HG02885 (cell line): Measurements from ENCODE around the gene TMA7B.
"Not testable (repeated sequence)": the region's sequence is repeated elsewhere in the genome, so short reads cannot be mapped to it uniquely, and the experiment has no call there.

Experiments used
- ATAC-seq: cut with Tn5 transposase; IDR thresholded peaks from one replicate; pipeline ENCODE4 v1.9.1; 2021; ENCODE audit warnings: mild to moderate bottlenecking; ENCODE audit not compliant: unreplicated experiment, poor library complexity

Gene TMA7B

DNA sequence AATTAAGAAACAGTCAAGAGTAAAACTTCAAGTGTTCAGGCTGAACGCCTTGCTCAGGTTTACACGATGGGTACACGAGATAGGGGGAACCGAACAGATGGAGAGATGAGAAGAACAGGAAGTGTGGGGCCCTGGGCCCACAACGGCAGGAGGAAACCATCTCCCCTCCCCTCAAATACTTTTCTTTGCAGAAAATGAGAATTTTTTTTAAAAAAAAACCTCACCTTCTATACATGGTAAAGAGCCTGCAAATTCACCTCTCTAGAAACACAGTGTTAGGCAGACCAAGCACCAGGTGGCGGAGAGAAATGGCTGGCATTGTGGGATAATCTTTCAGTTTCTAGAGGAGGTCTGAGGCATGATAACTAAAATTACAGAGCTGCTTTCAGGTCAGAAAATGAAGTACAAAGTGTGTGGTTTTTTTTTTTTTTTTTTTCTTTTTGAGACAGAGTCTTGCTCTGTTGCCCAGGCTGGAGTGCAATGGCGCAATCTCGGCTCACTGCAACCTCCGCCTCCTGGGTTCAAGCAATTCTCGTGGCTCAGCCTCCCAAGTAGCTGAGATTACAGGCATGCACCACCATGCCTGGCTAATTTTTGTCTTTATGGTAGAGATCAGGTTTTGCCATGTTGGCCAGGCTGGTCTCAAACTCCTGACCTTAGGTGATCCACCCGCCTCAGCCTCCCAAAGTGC, 8.4 kb upstream of the TMA7B start:
- not testable (repeated sequence) for ATAC-seq

DNA sequence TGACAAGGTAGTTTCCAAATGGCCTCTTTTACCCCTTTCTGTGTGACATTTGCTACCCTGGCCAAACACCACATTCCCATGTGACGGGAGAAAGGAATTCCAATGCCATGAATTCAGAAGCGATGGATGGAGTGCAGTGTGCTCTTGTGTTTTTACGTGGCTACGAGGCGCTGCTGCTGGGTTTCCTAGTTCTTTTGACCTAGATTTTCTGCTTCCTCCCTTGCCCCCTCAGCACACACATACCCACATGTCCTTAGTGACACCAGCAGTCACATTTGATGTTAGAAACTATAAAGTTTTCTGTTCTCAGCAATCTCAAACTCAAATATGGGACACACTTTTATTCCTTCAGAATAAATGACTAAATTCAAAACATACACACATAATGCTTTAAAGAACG, 7.8 kb upstream of the TMA7B start:
- ATAC-seq: no peak

DNA sequence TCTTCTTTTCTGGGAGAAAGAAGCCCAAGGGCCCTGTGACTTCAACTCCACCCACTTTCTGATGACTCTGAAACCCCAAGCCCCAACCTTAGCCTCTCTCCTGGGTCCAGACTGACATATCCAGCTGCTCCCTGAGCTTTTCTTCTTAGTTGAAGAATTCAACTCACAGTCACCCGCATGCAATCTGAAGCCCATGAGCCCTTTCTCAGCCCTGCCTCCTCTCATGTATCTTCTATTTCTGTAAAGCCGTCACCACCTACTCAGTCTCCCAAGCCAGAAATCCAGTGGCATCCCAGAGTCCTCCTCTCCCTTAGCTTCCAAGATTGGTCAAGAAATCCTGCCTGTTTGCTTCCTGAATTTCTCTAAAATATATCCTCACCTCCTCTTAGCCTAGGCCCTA, 7.1 kb upstream of the TMA7B start:
- ATAC-seq: no peak

DNA sequence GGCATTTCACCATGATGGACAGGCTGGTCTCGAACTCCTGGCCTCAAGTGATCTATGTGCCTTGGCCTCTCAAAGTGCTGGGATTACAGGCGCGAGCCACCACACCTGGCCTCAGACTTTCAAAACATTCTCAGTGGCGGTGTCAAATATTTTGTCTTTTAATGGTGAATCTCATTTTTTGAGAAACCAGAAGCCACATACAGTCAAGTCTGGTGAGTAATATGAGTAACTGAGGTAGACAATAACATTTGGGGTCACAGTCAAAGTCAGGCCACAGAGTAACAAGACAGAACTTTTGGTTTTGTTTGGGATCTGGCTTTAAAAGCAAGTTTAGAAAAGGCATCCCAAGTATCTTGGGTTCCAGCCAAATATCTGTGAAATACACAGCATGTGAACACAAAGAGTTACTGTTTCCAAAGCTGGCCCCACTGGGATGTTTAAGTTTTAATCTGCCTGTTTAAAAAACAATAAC, 5.6 kb upstream of the TMA7B start:
- ATAC-seq: no peak

DNA sequence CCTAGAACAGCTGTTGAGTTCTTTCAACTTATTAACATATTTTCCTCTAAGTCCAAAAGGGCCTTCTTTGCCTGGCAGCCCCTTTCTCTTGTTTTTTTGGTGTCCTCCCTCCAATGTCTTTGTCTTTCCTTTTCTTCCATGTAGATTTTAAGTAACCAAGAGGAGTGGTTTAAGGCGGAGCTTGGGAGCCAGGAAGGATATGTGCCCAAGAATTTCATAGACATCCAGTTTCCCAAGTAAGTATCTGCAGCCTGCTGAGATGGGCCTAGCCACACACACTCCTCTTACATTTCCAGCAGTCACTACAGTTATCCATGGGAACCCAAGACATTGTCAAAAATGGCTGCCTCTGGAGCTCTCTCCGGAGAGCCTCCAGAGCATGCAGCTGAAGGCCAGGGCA, 4.5 kb upstream of the TMA7B start:
- ATAC-seq: no peak

DNA sequence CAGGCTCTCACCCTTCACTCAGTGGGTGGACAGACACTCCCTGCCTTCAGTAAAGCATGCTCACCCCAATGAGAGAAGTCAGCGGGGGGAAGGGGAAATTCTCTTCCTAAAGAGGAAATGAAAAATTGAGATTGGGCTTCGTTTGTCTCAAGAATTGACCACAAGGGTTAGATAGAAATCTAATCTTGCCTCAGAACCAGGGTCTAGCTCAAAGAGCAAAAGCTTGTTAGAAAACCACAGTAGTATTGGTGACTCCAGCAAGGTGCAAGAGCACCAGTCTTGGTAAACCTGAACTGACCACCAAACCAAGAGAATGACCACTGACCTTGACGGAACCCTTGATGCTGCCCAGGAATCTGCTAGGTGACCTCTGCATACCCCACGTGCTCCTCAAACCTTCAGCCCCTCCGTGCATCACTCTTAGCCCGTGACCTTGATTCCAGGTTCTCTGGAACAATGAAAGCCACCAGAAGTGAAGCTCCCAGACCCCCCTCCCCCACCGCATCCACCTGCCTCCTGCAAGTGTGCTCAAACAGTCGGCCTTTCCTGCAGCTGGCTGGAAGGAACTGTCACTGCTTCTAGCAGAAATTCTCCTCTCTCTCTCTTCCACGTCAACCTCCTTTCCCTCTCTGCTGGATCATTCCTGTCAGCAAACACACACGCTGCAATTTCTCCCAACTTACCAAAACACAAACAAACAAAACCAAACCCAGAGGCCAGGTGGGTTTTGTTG, 3.1 kb upstream of the TMA7B start:
- ATAC-seq: no peak

DNA sequence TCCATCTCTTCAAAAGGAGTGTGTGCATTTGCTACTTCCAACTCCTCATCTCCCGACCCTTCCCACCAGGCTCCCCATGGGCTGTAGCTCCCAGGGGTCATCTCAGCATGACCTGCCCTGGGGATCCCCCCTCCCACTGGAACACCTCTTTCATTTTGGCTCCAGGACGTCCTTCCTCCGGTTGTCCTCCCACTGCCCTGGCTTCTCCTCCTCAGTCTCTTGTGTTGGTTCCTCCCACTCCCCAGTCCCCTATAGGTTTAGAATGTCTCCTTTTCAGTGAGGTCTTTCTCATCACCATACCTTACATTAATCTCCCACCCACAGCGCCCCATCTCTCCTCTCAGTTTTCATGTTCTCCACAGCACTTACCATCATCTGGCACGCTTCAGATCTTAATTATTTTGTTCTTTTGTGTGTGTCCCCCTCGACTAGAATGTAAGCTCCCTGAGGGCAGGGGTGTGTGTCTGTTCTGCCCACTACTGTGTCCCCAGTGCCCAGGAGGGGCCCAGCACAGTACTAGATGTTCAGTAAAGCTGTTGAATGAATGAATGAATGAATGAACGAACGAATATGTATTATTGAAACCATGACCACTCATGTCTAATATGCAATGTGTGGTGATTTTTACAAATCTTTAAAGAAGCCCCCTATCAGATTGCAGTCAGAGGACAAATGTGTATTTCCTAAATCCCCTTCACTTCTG, 2.0 kb upstream of the TMA7B start:
- no peak for ATAC-seq

DNA sequence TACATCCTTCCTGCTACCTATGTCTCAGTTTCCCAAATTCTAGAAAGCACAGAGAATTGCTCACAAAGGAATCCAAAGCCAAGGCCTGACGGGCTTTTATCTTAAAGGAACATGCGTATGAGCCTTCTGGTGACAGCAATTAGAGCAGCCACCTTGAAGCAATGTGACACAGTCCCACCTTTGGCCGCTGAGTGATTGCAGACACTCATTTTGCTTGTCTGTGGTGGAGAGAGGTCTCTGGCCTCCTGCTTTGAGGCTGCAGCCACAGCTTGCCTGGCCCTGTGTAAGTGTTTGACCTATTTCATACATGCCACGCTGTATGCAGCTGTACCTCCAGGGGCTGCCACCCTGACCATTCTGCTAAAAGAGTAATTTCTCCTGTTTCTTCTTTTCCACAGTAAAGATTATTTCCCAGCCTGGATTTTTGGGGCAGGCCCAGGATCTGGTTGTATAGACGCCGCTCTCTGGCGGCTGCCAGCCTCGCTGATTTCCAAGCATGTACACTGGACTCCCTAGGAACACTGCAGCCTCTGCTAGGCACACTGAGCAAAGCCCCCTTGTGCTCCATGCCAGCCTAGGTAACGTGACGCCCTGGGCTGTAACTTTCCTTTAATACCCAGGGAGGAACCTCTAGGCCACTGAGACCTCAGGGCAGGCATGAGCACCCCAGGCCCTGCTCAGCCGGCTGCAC, 1.1 kb upstream of the TMA7B start:
- ATAC-seq: no peak

DNA sequence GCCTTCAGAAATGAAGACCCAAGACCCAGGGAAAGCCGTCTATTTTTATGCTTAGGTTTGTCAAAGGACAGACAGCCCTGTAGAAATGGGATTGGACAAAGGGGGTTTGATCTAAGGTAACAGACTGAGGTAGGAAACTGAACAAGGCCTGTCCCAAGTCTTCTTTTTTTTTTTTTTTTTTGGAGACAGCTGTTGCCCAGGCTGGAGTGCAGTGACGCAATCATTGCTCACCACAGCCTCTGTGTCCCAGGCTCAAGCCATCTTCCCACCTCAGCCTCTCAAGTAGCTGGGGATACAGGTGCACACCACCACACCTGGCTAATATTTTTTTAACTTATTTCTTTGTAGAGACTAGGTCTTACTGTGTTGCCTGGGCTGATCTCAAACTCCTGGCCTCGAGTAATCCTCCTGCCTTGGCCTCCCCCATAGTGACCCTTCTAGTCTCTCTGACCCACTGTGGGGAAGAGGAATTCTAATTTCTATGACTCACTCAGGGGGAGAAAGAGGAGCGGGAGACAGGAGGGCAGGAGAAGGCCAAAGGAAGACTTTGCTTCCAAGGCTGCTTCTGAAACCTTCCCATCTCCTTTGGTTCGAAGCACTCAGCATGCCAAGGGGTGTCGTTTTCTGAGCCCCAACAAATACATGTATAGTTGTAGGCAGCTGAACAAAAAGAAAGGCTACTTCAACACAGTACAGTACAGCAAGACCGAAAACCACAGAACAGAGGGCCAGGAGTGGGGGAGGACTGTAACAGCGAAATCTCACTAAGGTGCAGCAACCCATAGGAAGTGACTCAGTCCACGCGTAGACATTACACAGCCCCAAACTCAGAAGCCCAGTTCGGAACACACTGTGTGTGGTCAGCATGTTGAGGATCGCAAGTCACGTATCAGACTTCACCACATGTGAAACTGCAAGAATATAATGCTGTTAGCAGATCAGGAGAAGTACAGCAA, 872 bp downstream of the TMA7B start:
- peak; percentile 91 for ATAC-seq

DNA sequence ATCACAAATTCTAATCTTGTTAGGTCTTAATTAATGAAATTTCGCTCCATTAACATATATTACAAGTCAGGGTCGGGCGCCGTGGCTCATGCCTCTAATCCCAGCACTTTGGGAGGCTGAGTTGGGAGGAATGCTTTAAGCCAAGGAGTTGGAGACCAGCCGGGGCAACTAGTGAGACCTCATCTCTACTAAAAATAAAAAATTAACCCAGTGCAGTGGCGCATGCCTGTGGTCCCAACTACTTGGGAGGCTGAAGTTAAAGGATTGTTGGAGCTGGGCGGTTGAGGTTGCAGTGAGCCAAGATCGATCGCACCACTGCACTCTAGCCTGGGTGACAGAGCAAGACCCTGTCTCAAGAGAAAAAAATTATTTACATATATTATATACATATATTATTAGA, 1.9 kb downstream of the TMA7B start:
- ATAC-seq: no peak

DNA sequence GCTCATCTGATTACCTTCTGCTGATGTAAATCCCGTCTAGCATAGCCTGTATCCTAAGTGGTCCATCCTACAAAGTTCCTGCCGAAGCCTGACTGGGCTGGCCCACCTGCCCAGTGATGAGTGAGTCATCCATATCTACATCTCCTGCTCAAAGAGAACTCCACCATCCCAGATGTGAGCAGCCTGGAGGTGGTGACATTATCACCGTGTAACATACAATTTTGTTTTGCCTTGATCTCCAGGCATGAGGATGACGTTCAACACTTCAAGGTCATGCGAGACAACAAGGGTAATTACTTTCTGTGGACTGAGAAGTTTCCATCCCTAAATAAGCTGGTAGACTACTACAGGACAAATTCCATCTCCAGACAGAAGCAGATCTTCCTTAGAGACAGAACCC, 5.6 kb downstream of the TMA7B start:
- ATAC-seq: no peak

DNA sequence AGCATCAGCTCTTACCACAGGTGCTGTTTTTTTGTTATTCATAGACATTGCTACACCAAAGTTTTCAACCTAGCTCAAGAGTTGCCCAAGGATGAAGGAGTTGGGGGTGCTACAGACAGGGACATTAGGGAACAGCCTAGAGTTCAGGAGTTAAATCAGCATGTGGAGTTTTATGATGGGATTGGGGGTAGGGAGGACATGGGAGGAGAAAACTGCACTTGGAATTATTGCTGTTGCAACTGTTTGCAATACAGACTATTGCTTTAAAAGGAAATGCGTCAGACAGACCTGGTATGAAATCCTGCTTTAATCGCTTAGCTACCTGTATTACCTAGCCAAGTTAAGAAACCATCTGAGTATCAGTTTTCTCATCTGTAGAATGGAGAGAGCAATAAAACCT, 6.3 kb downstream of the TMA7B start:
- no peak for ATAC-seq

DNA sequence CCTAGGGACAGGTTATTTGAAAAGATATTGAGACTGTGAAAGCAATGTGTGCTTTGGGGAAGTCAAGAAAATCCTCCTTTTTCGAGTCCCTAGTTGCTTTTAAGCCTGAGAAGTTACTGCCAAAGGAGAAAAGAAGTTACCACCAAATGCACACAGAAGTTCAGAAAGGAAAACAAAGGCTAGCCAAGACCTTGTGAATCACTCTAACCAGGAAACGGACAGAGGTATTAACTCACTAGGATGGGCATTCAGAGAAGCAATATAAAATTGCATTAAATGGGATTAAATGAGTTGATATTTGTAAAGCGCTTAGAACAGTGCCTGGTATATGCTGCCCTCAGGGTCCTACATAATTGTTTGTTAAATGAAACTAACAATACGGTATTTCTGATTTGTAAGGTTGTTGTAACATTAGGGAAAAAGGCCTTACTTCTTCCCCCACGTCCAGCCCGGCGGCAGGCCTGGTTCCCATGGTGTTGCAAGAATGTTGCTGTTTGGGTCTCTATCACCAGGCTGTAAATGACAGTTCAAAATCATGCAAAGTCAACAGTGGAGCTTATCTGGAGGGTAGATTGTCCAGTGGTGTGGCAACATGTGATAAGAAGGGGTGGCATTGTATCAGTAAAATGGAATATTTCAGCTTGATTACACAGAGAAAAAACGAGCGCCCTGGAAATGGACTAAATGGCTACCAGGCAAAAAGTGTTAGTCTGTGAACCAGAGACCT, 7.1 kb downstream of the TMA7B start:
- ATAC-seq: no peak

DNA sequence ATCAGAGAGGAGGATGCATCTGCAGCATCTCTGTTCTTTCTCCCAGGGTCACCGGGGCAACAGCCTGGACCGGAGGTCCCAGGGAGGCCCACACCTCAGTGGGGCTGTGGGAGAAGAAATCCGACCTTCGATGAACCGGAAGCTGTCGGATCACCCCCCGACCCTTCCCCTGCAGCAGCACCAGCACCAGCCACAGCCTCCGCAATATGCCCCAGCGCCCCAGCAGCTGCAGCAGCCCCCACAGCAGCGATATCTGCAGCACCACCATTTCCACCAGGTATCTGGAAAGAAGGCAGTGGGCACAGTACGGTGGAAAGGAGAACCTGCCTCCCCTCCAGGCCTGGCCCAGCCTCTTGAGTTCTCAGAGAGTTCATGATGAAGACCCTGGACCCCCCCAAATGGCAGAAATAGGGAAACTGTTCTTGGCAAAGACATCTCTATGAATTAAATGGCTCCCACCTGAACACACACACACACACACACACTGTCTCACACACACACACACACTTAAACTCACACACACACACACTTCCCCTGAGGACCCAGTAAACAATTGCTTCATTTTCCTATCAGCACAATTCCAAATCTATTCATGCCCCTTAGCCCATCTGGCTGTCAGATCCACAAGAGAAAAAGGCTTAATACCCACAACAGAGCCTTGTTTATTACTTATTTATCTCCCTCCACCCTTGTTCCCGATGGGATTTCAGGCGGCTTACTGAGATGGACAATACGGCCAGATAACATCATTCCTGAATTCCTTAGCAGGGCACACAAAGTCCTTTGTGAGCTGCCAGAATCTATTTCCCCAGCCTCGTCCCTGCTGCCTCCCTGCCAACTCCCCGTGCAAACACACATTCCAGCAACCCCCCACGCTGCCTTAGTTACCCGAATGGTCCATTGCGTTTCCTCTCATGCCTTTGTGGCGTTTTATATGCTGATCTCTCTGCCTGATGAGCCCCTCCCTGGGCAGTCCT, 8.1 kb downstream of the TMA7B start:
- no peak for ATAC-seq

DNA sequence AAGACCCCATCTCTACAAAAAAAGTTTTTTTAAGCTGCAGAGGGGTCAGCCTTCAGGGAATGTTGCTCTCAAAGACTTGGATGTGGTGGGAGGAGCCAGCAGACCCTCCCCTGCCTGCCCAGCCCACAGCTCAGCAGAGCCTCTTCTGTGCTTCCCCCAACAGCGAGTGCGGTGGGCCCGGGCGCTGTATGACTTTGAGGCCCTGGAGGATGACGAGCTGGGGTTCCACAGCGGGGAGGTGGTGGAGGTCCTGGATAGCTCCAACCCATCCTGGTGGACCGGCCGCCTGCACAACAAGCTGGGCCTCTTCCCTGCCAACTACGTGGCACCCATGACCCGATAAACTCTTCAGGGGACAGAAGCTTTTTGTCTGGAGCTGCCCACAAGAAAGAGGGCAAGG, 10.5 kb downstream of the TMA7B start:
- no peak for ATAC-seq

DNA sequence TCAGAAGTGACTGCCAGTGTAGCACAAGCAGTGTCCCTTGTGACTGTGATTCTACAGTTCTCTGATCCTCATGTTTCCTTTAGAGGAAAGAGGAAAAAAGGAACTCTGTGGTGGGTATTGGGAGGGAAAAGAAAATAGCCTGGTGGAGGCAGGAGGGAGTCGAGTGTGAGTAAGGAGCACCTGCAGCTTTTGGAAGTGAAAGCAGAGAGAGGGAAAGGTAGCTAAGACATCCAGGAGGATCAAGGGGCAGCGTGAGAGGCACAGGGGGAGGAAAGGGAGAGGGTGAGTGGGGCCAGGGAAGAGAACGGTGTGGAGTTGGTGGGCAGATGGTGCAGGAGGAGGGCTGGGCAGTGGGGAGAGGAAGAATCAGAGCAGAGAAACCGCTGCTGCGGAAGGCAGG, 12.4 kb downstream of the TMA7B start:
- no peak for ATAC-seq

DNA sequence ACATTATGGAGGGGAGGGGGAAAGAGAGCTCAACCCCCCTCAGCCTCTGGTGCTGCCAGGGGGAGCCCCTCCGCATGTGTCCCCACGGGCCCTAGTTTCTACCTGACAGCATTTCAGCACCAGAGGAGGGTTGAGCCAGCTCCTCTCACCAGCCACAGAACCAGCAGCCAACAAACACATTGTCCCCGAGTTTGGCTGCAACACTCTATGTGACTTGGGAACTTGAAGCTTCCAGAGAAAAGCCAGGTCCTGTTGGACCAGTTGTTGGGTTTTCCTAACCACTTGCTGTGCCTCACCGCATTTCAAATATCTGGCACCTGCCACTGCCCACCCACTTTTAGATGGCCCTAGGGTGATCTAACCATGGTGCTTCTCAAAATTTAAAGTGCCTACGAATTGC, 13.5 kb downstream of the TMA7B start:
- no peak for ATAC-seq

DNA sequence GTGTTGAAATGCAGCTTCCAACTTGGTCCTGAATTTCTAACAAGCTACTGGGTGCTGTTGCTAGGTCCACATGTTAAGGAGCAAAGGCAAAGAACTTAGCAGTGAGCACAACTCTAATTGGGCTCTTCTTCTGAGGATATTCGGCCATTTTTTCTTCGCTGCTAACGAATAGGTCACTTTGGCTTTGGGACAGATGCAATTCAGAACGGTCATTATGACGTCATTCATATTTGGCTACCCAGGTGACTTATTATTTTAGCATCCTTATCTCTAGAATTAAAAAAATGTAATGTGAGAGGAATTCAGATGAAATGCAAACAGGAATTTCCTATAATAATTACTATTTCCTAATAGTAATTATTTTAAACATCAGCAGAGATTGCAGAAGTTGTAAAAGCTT, 13.9 kb downstream of the TMA7B start:
- ATAC-seq: no peak
